Heart left ventricle (tissue), 16 donors: ENCODE measurements around the gene SLC2A4RG. TPM values are rescaled to one million over a fixed set of nuclear protein-coding genes. Genes with fewer than 3 reads are reported as not detected.
A peak's percentile ranks its signal among the peaks of the same experiment; 100 is the strongest.

Source experiments
- ATAC-seq, 4 donors: fragments of 200-7000 bp; cut with Tn5 transposase; one replicate each; pipeline ENCODE4 v1.9.1; 2020 to 2022; ENCODE audit warnings: moderate library complexity in 4 of 4, mild to moderate bottlenecking in 3 of 4, moderate number of reproducible peaks in 1 of 4
- DNase-seq, 5 donors: peaks; one replicate each; pipeline ENCODE4 v3.0.0-alpha.2; 2020
- H3K27ac ChIP-seq, 12 donors: fragments of 200-600 bp; sonication (generic) in 4 of 12; one replicate each; pipeline versions ENCODE4 v1.5.0 to v1.8.0; 2016 to 2022; ENCODE audit warnings: mild to moderate bottlenecking in 2 of 12
- H3K27me3 ChIP-seq, 9 donors: fragments of 200-600 bp; sonication (generic) in 2 of 9; one replicate each; pipeline versions ENCODE4 v1.5.1 to v1.8.0; 2016 to 2022; ENCODE audit warnings: mild to moderate bottlenecking in 3 of 9
- H3K36me3 ChIP-seq, 9 donors: fragments of 200-600 bp; sonication (generic) in 2 of 9; one replicate each; pipeline versions ENCODE4 v1.5.0 to v1.8.0; 2018 to 2022; ENCODE audit warnings: mild to moderate bottlenecking in 2 of 9
- H3K4me1 ChIP-seq, 12 donors: fragments of 200-600 bp; sonication (generic) in 4 of 12; one replicate each; pipeline versions ENCODE4 v1.5.0 to v1.8.0; 2016 to 2022; ENCODE audit warnings: mild to moderate bottlenecking in 3 of 12
- H3K4me3 ChIP-seq, 12 donors: fragments of 200-600 bp; sonication (generic) in 4 of 12; one replicate each; pipeline versions ENCODE4 v1.5.0 to v1.8.0; 2017 to 2022; ENCODE audit warnings: mild to moderate bottlenecking in 9 of 12, moderate library complexity in 4 of 12
- H3K9me3 ChIP-seq, 12 donors: fragments of 200-600 bp; sonication (generic) in 4 of 12; one replicate each; pipeline versions ENCODE4 v1.5.0 to v1.8.0; 2016 to 2022; ENCODE audit warnings: mild to moderate bottlenecking in 1 of 12
- POLR2A ChIP-seq, 2 donors: fragments of 450-650 bp; IDR thresholded peaks; one replicate each; pipeline ENCODE4 v1.6.1; 2017; ENCODE audit warnings: antibody characterized with exemption in 2 of 2, mild to moderate bottlenecking in 2 of 2, moderate library complexity in 2 of 2
- WGBS, 4 donors: extraction: QIAGEN DNeasy Blood & Tissue Kit in 2 of 4; methylation state at CpG; one replicate each; pipeline versions ENCODE4 v1.1.5 to v1.1.7; 2013 to 2018; 5-methylcytosine and 5-hydroxymethylcytosine counted together
- intact Hi-C, 10 donors: fragments of 100-400 bp; cut with DNase I; formaldehyde crosslinking; loops; one replicate each; pipeline versions ENCODE4 v1.11.1 to v1.14.2; 2022
- polyA plus RNA-seq, 2 donors: library from polyadenylated mRNA; stranded (reverse); fragments of 200-250 nt; gene quantifications; one replicate each; pipeline ENCODE4 v1.2.3, GENCODE V29; 2013
- total RNA-seq, 9 donors: library from RNA; depleted of rRNA in 2 of 9; stranded (reverse); fragments of >200 nt in 2 of 9; fragmentation: NEBNext Ultra II Directional in 3 of 9; extraction: Animal tissue kit (Norgen Biotek cat#: 25700) in 3 of 9; gene quantifications; one replicate each; pipeline versions ENCODE4 v1.1.0 to v1.2.4, GENCODE V29; 2016 to 2023
- TF ChIP-seq, protein P1 (sequence below), 12 donors: fragments of 200-600 bp; sonication (generic) in 4 of 12; IDR thresholded peaks; one replicate each; pipeline versions ENCODE4 v1.5.0 to v1.8.0; 2018 to 2022; ENCODE audit warnings: antibody characterized with exemption in 12 of 12, mild to moderate bottlenecking in 5 of 12
- donor health status: ischemic (EF 13 %, LVEDD 7.1; RV severe dilation, severe dysfunction).
- donor health status: healthy with polysubstance abuse.
- donor health status: DM: no; HTN: yes; CAD: no.
- donor health status: DM: no; HTN: no; CAD: no.
- donor health status: ischemic (EF 25% LVEDD 6.9; RV normal size, moderate dysfunction).
- donor health status: ischemic (EF 25% LVEDD 5.7; RV mildly dilated, moderate dysfunction).
- donor health status: healthy.
- donor health status: DM: yes; HTN: yes; CAD: no.
- donor health status: ischemic (EF 35%, LVEDD 5.7; RV mildly dilated, moderate dysfunction).
- donor health status: nonischemic (EF 11% LVEDD 7.7; RV severe dilation, severe dysfunction).
- donor health status: DM: yes; HTN: yes; CAD: no.
- donor health status: PGD.
- donor health status: ischemic (EF 29% LVEDD 5.4; RV normal size, mild dysfunction).
- donor health status: nonischemic (EF 23%, LVEDD 6.1; RV moderate dilation, normal function).

The SLC2A4RG gene
- total and polyA plus RNA-seq, 11 donors = 18.3 to 82.5 (median 70.7) TPM

DNA sequence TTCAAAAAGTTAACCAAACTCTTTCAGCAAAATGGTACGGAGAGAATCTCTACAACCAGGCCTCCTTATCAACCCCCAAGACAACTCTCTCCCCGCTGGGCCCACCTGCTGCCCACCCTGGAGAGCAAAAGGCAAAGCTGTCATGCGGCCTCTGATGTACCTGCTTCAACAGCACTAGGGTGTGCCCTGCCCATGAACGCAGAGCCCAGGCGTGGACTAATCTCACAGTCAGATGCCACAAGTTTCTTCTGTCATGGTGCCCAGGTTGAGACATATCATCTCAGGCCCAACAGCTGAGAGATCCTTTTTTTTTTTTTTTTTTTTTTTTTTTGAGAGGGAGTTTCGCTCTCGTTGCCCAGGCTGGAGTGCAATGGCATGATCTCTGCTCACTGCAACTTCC lies 26.3 kb downstream of the SLC2A4RG start:
- H3K9me3 ChIP-seq = no peaks in the 10 kb centered on the region
- peaks cover 0 to 83% (median 47%) of the 10 kb centered on the region in 9 donors for H3K36me3 ChIP-seq
- TF ChIP-seq POLR2A (IDR thresholded peaks at IDR 0.05) = no peak
- TF ChIP-seq, protein P1, sequence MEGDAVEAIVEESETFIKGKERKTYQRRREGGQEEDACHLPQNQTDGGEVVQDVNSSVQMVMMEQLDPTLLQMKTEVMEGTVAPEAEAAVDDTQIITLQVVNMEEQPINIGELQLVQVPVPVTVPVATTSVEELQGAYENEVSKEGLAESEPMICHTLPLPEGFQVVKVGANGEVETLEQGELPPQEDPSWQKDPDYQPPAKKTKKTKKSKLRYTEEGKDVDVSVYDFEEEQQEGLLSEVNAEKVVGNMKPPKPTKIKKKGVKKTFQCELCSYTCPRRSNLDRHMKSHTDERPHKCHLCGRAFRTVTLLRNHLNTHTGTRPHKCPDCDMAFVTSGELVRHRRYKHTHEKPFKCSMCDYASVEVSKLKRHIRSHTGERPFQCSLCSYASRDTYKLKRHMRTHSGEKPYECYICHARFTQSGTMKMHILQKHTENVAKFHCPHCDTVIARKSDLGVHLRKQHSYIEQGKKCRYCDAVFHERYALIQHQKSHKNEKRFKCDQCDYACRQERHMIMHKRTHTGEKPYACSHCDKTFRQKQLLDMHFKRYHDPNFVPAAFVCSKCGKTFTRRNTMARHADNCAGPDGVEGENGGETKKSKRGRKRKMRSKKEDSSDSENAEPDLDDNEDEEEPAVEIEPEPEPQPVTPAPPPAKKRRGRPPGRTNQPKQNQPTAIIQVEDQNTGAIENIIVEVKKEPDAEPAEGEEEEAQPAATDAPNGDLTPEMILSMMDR (IDR thresholded peaks at IDR 0.05) = no peak
- H3K4me3 ChIP-seq = no peak overlapping the region
- H3K4me1 ChIP-seq = peaks cover 0 to 5% (median 0%) of the 10 kb centered on the region in 12 donors
- ATAC-seq (no peak), DNase-seq (peak in 2 of 5 donors; percentile 7 to 23)
- intact Hi-C loops = no loop called here
- 87 to 90% (median 89%) methylated on average over 7 of the region's 7 CpGs for WGBS, 4 donors
- H3K27ac ChIP-seq = no peak overlapping the region
- H3K27me3 ChIP-seq = no peaks in the 10 kb centered on the region

DNA sequence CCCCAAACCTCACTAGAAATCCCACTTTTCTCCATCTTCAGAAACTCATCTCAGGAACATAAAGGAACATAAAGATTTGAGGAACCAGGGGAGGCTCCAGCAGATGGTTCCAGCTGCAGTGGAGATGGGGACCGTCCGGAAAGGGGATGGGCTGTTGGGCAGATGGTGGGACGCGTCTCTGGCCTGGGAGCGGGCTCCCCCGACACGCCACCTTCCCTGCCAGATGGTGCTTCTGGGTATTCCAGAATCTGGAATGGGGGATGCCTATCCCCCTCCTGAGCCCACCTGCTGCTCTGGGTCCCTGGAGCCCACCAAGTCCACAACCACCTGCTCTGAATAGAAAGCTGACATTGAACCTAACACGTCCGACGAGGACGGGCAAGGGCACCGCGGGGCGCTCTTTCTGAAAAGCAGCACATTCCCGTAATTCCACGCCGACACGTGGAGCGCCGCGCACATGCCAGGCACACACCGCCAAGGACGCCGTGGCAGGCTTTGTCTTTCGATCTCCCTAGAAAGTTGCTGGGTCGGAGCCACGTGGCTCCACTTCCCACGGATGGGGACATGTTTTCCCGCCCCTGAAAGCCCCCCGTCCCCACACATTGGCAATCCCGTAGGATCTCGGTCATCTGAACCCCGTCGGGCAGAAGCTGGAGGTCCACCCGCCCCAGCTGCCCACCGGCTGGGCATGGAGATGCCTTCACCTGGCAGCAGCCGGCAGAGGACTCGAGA lies 27.3 kb downstream of the SLC2A4RG start:
- no peak for ATAC-seq
- Histone ChIP-seq H3K36me3 (peaks cover 0 to 73% (median 55%) of the 10 kb centered on the region in 9 donors), H3K4me3 (no peak overlapping the region), H3K4me1 (peaks cover 0 to 5% (median 0%) of the 10 kb centered on the region in 12 donors), H3K27me3 (no peaks in the 10 kb centered on the region), H3K27ac (no peak overlapping the region), H3K9me3 (no peaks in the 10 kb centered on the region)
- TF ChIP-seq POLR2A (IDR thresholded peaks at IDR 0.05) = no peak
- TF ChIP-seq, protein P1 (IDR thresholded peaks at IDR 0.05) = no peak
- WGBS, 4 donors = 82 to 92% (median 87%) methylated on average over 36 to 38 of the region's 38 CpGs
- intact Hi-C loops = no loop called here
- peak in 2 of 5 donors; percentile 25 to 33 for DNase-seq

DNA sequence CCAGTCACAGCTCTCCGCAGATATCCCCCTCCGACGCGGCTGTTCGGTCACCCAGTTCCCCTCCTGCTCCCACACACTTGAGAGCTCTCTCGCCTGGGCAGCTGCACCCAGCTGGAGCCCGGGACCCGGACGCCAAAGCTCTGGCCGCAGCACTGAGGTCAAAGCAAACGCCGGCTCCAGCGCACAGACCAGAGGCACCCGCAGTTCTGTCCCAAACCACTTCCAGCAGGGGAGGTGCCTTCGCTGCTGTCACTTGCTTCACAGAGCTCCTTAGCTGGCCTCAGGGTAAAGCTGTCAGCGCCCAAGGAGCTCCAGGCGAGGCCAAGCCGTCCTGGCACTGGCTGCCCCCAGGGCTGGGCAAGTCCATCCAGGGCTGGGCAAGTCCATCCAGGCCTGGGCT lies 27.9 kb downstream of the SLC2A4RG start:
- Histone ChIP-seq H3K4me3 (no peak overlapping the region), H3K27ac (no peak overlapping the region), H3K4me1 (peaks cover 0 to 8% (median 2%) of the 10 kb centered on the region in 12 donors), H3K9me3 (no peaks in the 10 kb centered on the region), H3K27me3 (no peaks in the 10 kb centered on the region), H3K36me3 (peaks cover 0 to 67% (median 55%) of the 10 kb centered on the region in 9 donors)
- 67 to 81% (median 78%) methylated on average over 17 to 18 of the region's 18 CpGs for WGBS, 4 donors
- intact Hi-C loops = no loop called here
- peak; percentile 29 to 76 (median 68) for DNase-seq
- peak in 3 of 4 donors; percentile 55 to 77 (median 63) for ATAC-seq
- TF ChIP-seq POLR2A (IDR thresholded peaks at IDR 0.05) = no peak

DNA sequence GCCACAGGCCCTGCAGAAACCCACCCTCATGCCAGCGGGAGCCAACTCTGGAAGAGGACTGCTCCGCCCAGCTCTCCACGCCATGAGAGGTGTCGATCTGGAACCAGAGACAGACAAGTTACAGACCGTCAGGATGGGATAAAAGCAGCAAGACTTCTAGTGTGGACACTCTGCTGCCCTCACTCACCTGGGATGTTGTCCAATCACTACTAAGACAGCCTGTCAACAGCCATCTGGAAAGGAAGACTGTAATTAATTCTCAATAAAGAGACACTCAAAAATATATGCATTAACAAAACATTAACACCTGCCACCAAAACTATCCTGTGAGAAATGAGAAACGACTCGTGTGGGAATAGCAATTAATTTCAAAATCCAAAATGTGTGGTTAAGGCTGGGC lies 28.3 kb downstream of the SLC2A4RG start:
- WGBS, 4 donors = 67 to 85% (median 79%) methylated on average over 5 to 7 of the region's 7 CpGs
- peak in 1 of 5 donors; percentile 16 for DNase-seq
- Histone ChIP-seq H3K4me1 (peaks cover 0 to 12% (median 7%) of the 10 kb centered on the region in 12 donors), H3K36me3 (peaks cover 0 to 64% (median 53%) of the 10 kb centered on the region in 9 donors), H3K27ac (no peak overlapping the region), H3K9me3 (no peaks in the 10 kb centered on the region), H3K4me3 (no peak overlapping the region), H3K27me3 (no peaks in the 10 kb centered on the region)
- no peak for ATAC-seq
- TF ChIP-seq, protein P1 (IDR thresholded peaks at IDR 0.05) = no peak
- no peak for TF ChIP-seq POLR2A (IDR thresholded peaks at IDR 0.05)
- intact Hi-C loops = loop anchor here in 1 of 10 donors (2.0 kb wide), 1 partner anchor 15 kb away; no protein-coding TSS in a partner anchor
